Activated T-cell treated with anti-CD3 and anti-CD28 coated beads, Interleukin-2, amount 50 U/mL, for 48 hours (primary cell): ENCODE results near the gene TMEM106C.
A peak's percentile ranks its signal among the peaks of the same experiment; 100 is the strongest.

ENCODE experiments used
- DNase-seq, 2 experiments: peaks; one replicate each; pipeline ENCODE4 v3.0.0-alpha.2; 2020

Gene TMEM106C

DNA sequence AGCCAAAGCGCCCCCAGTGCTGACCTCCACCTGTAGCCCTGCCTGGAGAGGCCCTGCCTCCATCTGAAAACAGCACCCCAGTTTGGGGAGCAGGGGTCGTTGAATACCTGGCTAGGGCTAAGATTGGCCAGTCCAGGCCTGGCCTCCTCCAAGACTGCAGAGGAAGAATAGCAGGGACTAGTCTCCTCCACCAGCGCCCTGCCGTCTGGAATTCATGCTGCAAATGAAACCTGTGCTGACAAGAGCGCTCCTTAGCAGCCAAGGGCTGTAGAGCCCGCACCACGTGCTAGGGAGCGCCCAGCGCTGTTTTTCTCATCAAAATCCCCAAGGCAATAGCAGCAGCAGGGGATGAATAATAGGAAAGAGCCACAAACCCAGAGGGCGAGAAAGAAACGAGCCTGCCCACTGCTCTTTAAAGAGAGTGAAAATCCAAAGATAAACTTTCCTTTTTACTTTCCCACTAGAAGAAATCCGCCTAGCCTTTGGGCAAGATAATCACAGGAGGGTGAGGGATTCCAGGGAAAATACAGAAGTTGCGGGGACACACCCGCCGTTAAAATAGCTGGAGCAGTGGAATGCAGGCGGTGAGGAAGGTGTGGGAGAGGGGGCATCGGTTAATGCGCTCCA lies 37.6 kb downstream of the TMEM106C start:
- DNase-seq, result peak in 1 of 2 experiments; percentile 38

- DNase-seq, result peak in 1 of 2 experiments; percentile 41
These were observed 38.4 kb downstream of the TMEM106C start for GRCh38 chr12:48001505-48002413.

- no peak for DNase-seq
These were observed 39.0 kb downstream of the TMEM106C start for GRCh38 chr12:48002414-48002730.

- no peak for DNase-seq
These were observed 39.4 kb downstream of the TMEM106C start for GRCh38 chr12:48002773-48003218.

- peak; percentile 47 to 48 for DNase-seq
These were observed 40.0 kb downstream of the TMEM106C start for GRCh38 chr12:48003226-48004052.

DNA sequence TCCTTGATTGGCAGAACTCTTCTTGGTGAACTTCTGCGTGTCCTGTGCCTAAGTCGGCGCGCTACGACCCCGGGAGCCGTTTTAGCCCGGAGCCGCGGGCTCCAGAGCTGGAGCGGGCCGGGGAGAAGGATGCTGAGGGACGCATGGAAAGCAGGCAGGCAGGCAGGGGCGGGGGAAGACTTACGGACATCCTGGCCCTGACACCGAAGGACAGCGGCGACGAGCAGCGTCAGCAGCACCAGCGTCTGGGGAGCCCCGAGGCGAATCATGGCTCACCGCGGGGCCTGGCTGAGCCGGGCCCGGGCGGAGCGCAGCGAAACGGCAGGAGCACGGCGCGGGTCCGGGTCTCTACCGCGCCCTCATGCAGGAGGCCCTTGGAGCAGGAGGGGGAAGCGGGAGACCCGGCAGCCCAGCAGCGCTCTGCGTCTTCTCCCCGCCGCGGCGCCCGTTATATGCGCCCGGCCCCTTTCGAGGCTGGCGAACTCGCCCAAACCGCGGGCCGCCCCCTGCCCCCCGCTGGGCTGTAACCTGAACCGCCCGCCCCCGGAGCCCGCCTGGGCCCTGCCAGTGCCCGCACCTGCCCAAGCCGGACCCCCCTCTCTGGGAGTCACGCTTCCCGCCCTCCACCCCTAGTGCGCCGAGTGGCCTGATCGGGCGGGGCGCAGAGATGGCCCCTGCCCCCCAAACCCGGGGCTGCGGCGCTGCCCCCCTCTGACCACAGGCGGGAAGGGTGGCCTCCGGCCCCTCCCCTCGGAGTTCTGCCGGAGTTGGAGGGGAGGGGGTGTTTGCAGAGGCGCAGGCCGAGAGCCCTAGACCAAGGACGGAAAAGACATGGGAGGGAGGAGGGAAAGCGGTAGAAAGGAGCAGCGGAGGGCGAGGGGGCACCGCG lies 40.9 kb downstream of the TMEM106C start, which contains the start of gene COL2A1:
TSS of gene COL2A1 (minus strand) at position 424 of the 889 bp plus-strand sequence. CDS start at position 269, 155 bp downstream.
- peak; percentile 52 to 59 for DNase-seq

- no peak for DNase-seq
These were observed 41.8 kb downstream of the TMEM106C start for GRCh38 chr12:48005001-48005749.

DNA sequence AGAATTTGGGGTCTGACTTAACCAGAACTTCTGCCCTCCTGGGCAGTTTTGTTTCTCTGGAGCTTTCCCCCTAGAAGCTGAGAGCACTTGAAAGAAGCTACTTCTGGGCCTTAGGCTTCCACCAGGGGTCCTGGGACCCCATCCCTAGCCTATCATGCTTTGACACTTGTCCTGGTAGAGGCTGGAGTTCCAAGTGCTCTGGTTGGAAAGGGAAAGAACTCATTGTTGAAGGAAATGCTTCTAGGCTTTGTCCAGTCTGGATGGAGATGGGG lies 42.3 kb downstream of the TMEM106C start:
- no peak for DNase-seq

- DNase-seq, result no peak
These were observed 43.8 kb downstream of the TMEM106C start for GRCh38 chr12:48007206-48007605.

DNA sequence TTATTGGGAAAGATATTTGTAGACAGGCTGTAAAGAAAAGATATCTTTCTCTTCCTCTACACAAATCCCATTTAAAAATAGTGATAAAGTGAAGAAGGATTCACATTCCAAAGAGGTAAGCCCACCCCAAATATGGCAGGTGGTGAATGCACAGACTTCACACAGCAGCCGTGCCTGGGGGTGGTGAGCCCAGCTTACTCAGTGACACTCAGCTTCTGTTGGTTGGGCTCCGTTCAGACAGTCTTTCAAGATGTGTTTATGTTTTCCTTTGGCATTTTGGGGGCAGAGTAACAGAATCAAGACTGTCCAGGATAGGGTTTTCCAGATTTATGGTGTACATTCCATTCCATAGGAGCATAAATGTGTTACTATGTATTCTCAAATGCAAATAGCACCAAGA lies 45.0 kb downstream of the TMEM106C start:
- DNase-seq, result no peak

- no peak for DNase-seq
These were observed 45.6 kb downstream of the TMEM106C start for GRCh38 chr12:48008950-48009349.

GRCh38 chr12:48009471-48009870 lies 46.1 kb downstream of the TMEM106C start:
- no peak for DNase-seq

DNA sequence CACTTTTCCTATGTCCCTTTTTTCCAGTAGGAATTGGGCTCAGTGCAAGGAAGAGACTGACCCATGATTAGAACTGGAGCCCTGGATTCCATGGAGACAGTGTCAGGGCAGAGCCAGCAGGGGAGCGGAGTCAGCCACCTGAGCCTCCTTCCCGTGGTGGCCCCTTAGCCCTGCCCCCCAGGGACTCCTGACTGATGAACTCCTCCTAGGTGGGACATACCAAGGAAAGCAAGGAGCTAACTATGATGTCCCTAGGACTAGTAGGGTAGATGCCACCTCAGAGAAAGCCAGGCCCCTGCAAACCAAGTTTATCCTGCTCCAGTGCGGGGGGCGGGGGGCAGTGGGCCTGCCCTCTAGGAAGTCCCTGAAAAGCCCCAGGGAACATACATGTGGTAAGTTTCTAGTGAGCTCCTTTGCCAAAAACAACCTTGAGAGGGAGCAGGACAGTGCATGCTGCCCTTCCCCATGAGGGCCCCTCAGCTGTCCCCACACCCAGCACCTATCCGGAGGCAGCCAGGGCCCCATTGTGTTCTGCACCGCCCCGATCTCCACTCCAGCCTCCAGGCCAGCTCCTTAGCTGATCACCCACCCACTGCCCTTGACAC lies 47.1 kb downstream of the TMEM106C start:
- no peak for DNase-seq

- no peak for DNase-seq
These were observed 48.7 kb downstream of the TMEM106C start for GRCh38 chr12:48012070-48012469.

DNA sequence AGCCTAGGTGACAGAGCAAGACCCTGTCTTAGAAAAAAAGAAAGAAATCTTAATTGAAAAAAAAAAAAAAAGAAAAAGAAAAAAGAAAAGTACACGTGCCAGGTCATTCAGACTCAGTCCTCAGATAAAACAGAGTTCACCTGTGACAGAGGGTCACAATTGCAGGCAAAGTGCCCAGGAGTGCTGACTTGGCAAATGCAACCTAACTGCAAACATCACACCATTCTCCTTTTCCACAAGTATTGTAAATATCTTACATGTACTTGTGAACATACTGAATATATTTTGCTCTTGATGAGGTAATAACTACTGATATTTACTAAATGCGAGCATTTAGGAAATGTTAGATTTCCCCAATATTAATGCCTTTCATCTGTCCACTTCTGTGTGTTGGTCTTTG lies 49.9 kb downstream of the TMEM106C start:
- DNase-seq, result no peak

GRCh38 chr12:48015129-48015528 lies 51.7 kb downstream of the TMEM106C start:
- DNase-seq, result no peak

- no peak for DNase-seq
These were observed 52.6 kb downstream of the TMEM106C start for GRCh38 chr12:48015954-48016353.

DNA sequence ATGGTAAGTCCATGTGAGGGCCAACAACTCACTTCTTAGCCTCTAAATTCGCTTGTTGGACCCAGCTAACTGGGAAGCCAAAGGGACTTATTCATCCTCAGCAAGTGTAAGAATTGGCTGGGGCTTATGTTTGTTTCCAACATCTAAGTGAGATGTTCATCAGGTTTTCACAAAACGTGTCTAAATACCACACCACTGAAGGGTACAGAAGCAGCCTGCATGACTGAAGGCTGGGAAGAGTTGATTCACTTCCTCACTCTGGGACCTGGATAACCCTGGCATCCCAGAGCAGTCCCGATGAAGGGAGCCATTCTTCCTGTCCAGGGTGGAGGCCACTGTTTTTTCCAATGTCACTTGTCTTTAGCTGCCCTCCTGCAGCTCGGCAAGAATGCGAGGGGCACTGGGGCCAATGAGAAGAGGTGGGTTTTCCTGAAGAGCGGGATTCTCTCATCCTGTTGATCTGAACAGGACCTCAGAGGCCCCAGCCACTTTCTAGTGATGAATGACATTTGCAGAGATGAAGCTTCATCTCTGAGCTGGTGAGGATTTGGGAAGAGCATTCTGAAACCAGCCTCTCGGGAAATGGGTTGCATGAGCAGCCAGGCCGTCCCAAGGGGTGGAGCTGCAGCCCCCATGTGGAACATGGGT lies 53.1 kb downstream of the TMEM106C start:
- no peak for DNase-seq

DNA sequence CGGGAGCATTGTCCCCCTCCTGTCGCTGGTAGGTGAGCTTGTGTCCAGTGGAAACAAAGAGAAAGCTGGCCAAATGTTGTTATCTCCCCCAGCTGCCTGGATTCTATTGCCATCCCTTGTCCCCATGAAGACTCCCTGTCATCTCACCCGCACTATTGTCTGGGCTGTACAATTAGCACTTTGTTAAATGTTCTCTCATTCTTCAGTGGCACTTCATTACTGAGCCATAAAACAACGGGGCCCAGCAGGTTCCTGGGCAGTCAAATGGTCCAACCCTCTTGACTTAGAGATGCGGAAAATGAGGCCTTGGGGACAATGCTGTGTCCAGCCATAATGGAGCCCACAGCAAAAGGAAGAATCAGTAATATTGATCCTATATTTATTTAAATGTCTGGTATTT lies 54.1 kb downstream of the TMEM106C start:
- no peak for DNase-seq

- DNase-seq, result no peak
These were observed 54.7 kb downstream of the TMEM106C start for GRCh38 chr12:48017921-48018617.
